GM12864 (cell line): ENCODE results near the gene IL22RA1.

ENCODE experiments used
- DNase-seq: peaks from one replicate; pipeline ENCODE4 v3.0.0-alpha.2; 2011; ENCODE audit warnings: low read depth
- H3K4me3 ChIP-seq: 2 replicates; pipeline ENCODE4 v1.5.1; 2011; ENCODE audit warnings: mild to moderate bottlenecking, low read depth, low read length, control low read depth
- TF ChIP-seq, protein P1 (sequence below): IDR thresholded peaks from 2 replicates; pipeline ENCODE4 v1.5.1; 2011; ENCODE audit warnings: low read depth, mild to moderate bottlenecking, moderate library complexity, low read length, control low read depth, inconsistent platforms; ENCODE audit errors: missing control alignments

IL22RA1 gene

GRCh38 chr1:24092979-24093378 lies 50.0 kb downstream of the IL22RA1 start:
- H3K4me3 ChIP-seq: no peak overlapping the region
- no peak for DNase-seq
- TF ChIP-seq, protein P1, sequence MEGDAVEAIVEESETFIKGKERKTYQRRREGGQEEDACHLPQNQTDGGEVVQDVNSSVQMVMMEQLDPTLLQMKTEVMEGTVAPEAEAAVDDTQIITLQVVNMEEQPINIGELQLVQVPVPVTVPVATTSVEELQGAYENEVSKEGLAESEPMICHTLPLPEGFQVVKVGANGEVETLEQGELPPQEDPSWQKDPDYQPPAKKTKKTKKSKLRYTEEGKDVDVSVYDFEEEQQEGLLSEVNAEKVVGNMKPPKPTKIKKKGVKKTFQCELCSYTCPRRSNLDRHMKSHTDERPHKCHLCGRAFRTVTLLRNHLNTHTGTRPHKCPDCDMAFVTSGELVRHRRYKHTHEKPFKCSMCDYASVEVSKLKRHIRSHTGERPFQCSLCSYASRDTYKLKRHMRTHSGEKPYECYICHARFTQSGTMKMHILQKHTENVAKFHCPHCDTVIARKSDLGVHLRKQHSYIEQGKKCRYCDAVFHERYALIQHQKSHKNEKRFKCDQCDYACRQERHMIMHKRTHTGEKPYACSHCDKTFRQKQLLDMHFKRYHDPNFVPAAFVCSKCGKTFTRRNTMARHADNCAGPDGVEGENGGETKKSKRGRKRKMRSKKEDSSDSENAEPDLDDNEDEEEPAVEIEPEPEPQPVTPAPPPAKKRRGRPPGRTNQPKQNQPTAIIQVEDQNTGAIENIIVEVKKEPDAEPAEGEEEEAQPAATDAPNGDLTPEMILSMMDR: no peak

- TF ChIP-seq, protein P1: no peak
- no peak for DNase-seq
- no peak overlapping the region for H3K4me3 ChIP-seq
Observed at GRCh38 chr1:24091971-24092482, 50.9 kb downstream of the IL22RA1 start.

- TF ChIP-seq, protein P1: no peak
- no peak for DNase-seq
- no peak overlapping the region for H3K4me3 ChIP-seq
Observed at GRCh38 chr1:24090736-24091135, 52.2 kb downstream of the IL22RA1 start.

DNA sequence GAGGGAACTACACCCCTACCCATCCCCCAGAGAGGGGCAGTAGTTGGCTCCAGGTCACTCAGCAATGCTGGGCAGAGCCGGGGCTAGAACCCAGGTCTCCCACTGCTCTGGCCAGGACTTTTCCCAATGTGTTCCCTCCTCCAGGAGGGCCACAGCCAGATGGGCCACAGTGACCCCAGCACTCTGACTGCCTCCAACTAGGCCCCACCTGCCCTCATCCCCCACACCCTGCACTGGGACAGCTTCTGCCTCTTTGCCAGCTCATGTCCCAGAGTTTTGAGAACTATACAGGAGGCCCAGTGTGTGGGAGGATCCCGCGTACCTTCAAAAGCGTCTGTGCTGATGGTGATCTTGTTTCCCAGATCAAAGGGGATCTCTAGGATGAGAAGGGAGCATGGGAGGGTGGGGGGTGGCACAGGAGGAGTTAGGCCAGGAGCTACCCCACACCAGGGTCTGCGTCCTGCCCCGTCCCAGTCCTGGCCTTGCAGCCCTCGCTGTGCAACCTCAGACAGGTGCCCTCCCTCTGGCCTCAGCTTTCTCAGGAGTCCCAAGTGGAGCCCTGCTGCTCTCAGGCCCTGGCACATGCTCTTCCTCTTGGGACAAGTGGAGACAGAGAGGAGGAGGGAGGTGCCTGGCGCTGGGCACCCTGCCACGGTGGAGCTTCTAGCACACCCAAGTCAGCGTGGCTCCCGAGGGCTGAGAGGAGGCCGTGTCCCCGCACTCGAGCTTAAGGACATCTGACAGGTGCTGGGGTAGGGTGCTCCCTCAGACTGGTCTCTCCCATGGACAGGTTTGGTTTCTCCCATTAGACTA lies 53.0 kb downstream of the IL22RA1 start:
- TF ChIP-seq, protein P1: no peak
- DNase-seq: no peak
- H3K4me3 ChIP-seq: no peak overlapping the region

- no peak overlapping the region for H3K4me3 ChIP-seq
- TF ChIP-seq, protein P1: no peak
- DNase-seq: no peak
Observed at GRCh38 chr1:24089027-24089742, 53.8 kb downstream of the IL22RA1 start.

DNA sequence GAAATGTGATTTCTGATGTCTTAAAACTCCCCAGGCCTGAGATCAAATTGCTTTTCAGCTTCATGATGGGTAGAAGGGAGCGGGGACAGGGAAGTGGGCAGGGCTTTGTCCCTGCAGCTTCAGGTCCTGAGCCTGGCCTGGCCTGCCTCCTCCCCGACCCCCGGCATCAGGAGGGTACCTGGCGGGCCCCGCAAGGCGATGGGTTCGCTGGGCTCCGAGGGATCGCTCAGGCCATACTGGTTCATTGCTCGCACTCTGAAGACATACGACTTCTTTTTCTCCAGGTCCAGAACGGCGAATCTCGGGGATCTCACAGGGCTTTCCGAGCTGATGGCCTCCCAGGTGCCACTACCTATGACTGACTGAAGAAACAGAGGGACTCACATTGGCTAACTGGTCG lies 56.5 kb downstream of the IL22RA1 start:
- no peak overlapping the region for H3K4me3 ChIP-seq
- TF ChIP-seq, protein P1: no peak
- no peak for DNase-seq
